K562 (cell line): ENCODE measurements around the gene ACSS2. TPM values are rescaled to one million over a fixed set of nuclear protein-coding genes. Genes with fewer than 3 reads are reported as not detected.

Experiments used
- ATAC-seq: fragments of 200-7000 bp; cut with Tn5 transposase; 3 replicates; pipeline ENCODE4 v1.9.1; 2020; ENCODE audit warnings: moderate library complexity
- BruUV-seq: library from RNA; stranded (reverse); fragments of 400-500 nt; replicated peaks from 2 replicates; lab custom pipeline; 2021; lab: Mats Ljungman, UMichigan
- CTCF ChIA-PET: fragments of 300-600 bp; formaldehyde crosslinking; extraction: SDS; loops from one replicate; lab custom pipeline; 2021; ENCODE audit warnings: low intra/inter-chr PET ratio; lab: Yijun Ruan, JAX
- POLR2A ChIA-PET: fragments of 300-600, 350-650 bp; sonication (Branson Sonifier 250); formaldehyde crosslinking; extraction: SDS; loops from one replicate; lab custom pipeline; 2021; ENCODE audit warnings: antibody characterized with exemption, inconsistent platforms; lab: Yijun Ruan, JAX
- DNase-seq, 4 experiments: peaks; one replicate each; pipeline versions ENCODE4 v3.0.0 to v3.0.0-alpha.2; 2011 to 2018; ENCODE audit warnings: low spot score in 3 of 4, mixed read lengths in 3 of 4; ENCODE audit errors: extremely low read depth in 1 of 4
- FAIRE-seq: peaks from 2 replicates; lab custom pipeline; 2011; peaks lifted over from hg19 to GRCh38; lab: Jason Lieb, UNC
- H2AFZ ChIP-seq: 2 replicates; pipeline ENCODE4 v1.6.0; 2011; ENCODE audit warnings: low read depth, low read length, control low read depth, inconsistent platforms
- H3K27ac ChIP-seq: fragments of 200-600 bp; 3 replicates; pipeline ENCODE4 v1.8.0; 2011; ENCODE audit warnings: low read depth, mild to moderate bottlenecking, control low read depth, inconsistent platforms, low read length, moderate library complexity, mixed read lengths; ENCODE audit errors: extremely low read depth
- H3K27me3 ChIP-seq, 2 experiments: fragments of 300-600 bp in 1 of 2; 2 replicates in 1 of 2; 3 replicates in 1 of 2; pipeline versions ENCODE4 v1.6.0 to v1.8.0; 2011; ENCODE audit warnings: inconsistent platforms in 2 of 2, low read length in 2 of 2, mild to moderate bottlenecking in 1 of 2, mixed read lengths in 1 of 2, moderate library complexity in 1 of 2; ENCODE audit not compliant: control insufficient read depth in 2 of 2, insufficient read depth in 2 of 2
- H3K36me3 ChIP-seq: fragments of 300-600 bp; 3 replicates; pipeline ENCODE4 v1.8.0; 2011; ENCODE audit warnings: mild to moderate bottlenecking, low read length, inconsistent platforms; ENCODE audit not compliant: control insufficient read depth, insufficient read depth
- H3K4me1 ChIP-seq, 2 experiments: fragments of 200-600 bp in 1 of 2; replicated peaks in 1 of 2; 2 replicates in 1 of 2; 3 replicates in 1 of 2; pipeline versions ENCODE4 v1.5.1 to v1.8.0; 2011; ENCODE audit warnings: inconsistent platforms in 2 of 2, low read length in 2 of 2, mild to moderate bottlenecking in 1 of 2, mixed read lengths in 1 of 2, moderate library complexity in 1 of 2; ENCODE audit not compliant: control insufficient read depth in 2 of 2, insufficient read depth in 2 of 2
- H3K4me2 ChIP-seq: 2 replicates; pipeline ENCODE4 v1.6.1; 2011; ENCODE audit warnings: low read length, control low read depth, inconsistent platforms, mixed read lengths; ENCODE audit not compliant: insufficient read depth
- H3K4me3 ChIP-seq: fragments of 200-600 bp; sonication (generic), shearing (Covaris generic); 2 replicates; pipeline ENCODE4 v1.5.1; 2016; ENCODE audit warnings: control low read depth, inconsistent platforms
- H3K79me2 ChIP-seq: fragments of 200-600 bp; 3 replicates; pipeline ENCODE4 v1.8.0; 2011; ENCODE audit warnings: low read length, inconsistent platforms; ENCODE audit not compliant: control insufficient read depth, insufficient read depth
- H3K9ac ChIP-seq, 2 experiments: 2 replicates each; pipeline versions ENCODE4 v1.6.0 to v1.6.1; 2011; ENCODE audit warnings: low read depth in 2 of 2, low read length in 2 of 2, control low read depth in 1 of 2, inconsistent platforms in 1 of 2, mild to moderate bottlenecking in 1 of 2, mixed read lengths in 1 of 2; ENCODE audit not compliant: insufficient read depth in 1 of 2
- H3K9me1 ChIP-seq: one replicate; pipeline ENCODE4 v1.6.0; 2011; ENCODE audit warnings: inconsistent platforms, mild to moderate bottlenecking, low read length, moderate library complexity; ENCODE audit not compliant: control insufficient read depth, insufficient read depth
- H3K9me3 ChIP-seq: replicated peaks from 2 replicates; pipeline ENCODE4 v1.5.1; 2011; ENCODE audit warnings: low read depth, low read length, inconsistent platforms; ENCODE audit not compliant: control insufficient read depth, insufficient read depth
- H4K20me1 ChIP-seq: replicated peaks from 2 replicates; pipeline ENCODE4 v1.6.1; 2011; ENCODE audit warnings: low read length, inconsistent platforms, mixed read lengths; ENCODE audit not compliant: control insufficient read depth, insufficient read depth
- ARID1B ChIP-seq: fragments of 450-650 bp; IDR thresholded peaks from 2 replicates; pipeline ENCODE4 v1.6.1; 2016; ENCODE audit warnings: antibody characterized with exemption, mild to moderate bottlenecking, inconsistent platforms
- BRF1 ChIP-seq: IDR thresholded peaks from 3 replicates; pipeline ENCODE4 v1.6.1; 2011; ENCODE audit warnings: borderline replicate concordance, mild to moderate bottlenecking; ENCODE audit not compliant: insufficient read length; ENCODE audit errors: extremely low read depth
- EGR1 ChIP-seq: fragments of 450-650 bp; conservative IDR thresholded peaks from 2 replicates; pipeline ENCODE4 v1.6.1; 2017; ENCODE audit warnings: mild to moderate bottlenecking
- FOS ChIP-seq: IDR thresholded peaks from 3 replicates; pipeline ENCODE4 v1.6.1; 2011; ENCODE audit not compliant: insufficient read length; ENCODE audit errors: extremely low read depth
- NEUROD1 ChIP-seq: fragments of 150-350 bp; IDR thresholded peaks from 2 replicates; pipeline ENCODE4 v1.6.1; 2014; ENCODE audit warnings: borderline replicate concordance, low read length, low read depth; ENCODE audit not compliant: partially characterized antibody
- NFIC ChIP-seq: fragments of 450-650 bp; IDR thresholded peaks from 2 replicates; pipeline ENCODE4 v1.6.1; 2017; ENCODE audit warnings: mild to moderate bottlenecking, inconsistent platforms
- POLR2AphosphoS2 ChIP-seq: IDR thresholded peaks from 2 replicates; pipeline ENCODE4 v1.6.1; 2012; ENCODE audit warnings: low read length, improper control_type of control experiment
- SMC3 ChIP-seq: conservative IDR thresholded peaks from 2 replicates; pipeline ENCODE4 v1.6.1; 2011; ENCODE audit warnings: low read depth, low read length, improper control_type of control experiment; ENCODE audit not compliant: insufficient read depth
- ZNF324 ChIP-seq: fragments of 250-450 bp; sonication (Bioruptor Pico); IDR thresholded peaks from 2 replicates; pipeline ENCODE4 v1.4.0; 2020; ENCODE audit warnings: mild to moderate bottlenecking
- ZNF551 ChIP-seq: fragments of 250-450 bp; sonication (Bioruptor Pico); IDR thresholded peaks from 2 replicates; pipeline ENCODE4 v1.5.0; 2021; ENCODE audit warnings: mild to moderate bottlenecking, moderate library complexity
- ZNF77 ChIP-seq: fragments of 250-450 bp; sonication (Bioruptor Pico); IDR thresholded peaks from 2 replicates; pipeline ENCODE4 v1.5.0; 2020
- in situ Hi-C: fragments of 300-500 bp; cut with MboI; formaldehyde crosslinking; loops from 4 replicates; pipeline ENCODE4 v1.15.0; 2018; ENCODE audit warnings: inconsistent platforms, mixed read lengths
- intact Hi-C: fragments of 100-400 bp; cut with micrococcal nuclease; formaldehyde crosslinking; loops from 2 replicates; pipeline ENCODE4 v1.14.2; 2022
- polyA plus RNA-seq, 8 experiments: library from polyadenylated mRNA; depleted of rRNA in 4 of 8; stranded (reverse) in 5 of 8; unstranded in 3 of 8; fragments of >200 nt; fragmentation: Nextera tagmentation in 2 of 8; fragmentation: Illumina TruSeq in 1 of 8; extraction: Ambion mirVana in 2 of 8; extraction: Trizol in 1 of 8; gene quantifications; 2 replicates each; pipeline versions ENCODE4 v1.2.1 to v1.2.3, GENCODE V29; 2011 to 2014; ENCODE audit warnings: inconsistent platforms in 1 of 8, missing spikeins in 1 of 8
- total RNA-seq, 7 experiments: library from RNA; depleted of rRNA in 6 of 7; stranded (reverse); fragments of >200 nt in 6 of 7; fragmentation: Illumina TruSeq in 2 of 7; extraction: Trizol in 2 of 7; gene quantifications; 2 replicates each; pipeline versions ENCODE4 v1.2.1 to v1.2.3, GENCODE V29; 2011 to 2021; ENCODE audit warnings: low replicate concordance in 1 of 7
- TF ChIP-seq, protein P1 (sequence below), 3 experiments: IDR thresholded peaks in 2 of 3; conservative IDR thresholded peaks in 1 of 3; 2 replicates each; pipeline ENCODE4 v1.5.1; 2011 to 2012; ENCODE audit warnings: low read length in 3 of 3, mild to moderate bottlenecking in 3 of 3, control low read depth in 2 of 3, improper control_type of control experiment in 1 of 3, inconsistent platforms in 1 of 3, low read depth in 1 of 3, mixed read lengths in 1 of 3, moderate library complexity in 1 of 3; ENCODE audit not compliant: insufficient read depth in 2 of 3
- TF ChIP-seq, protein P2 (sequence below): sonication (generic); formaldehyde crosslinking; IDR thresholded peaks from 2 replicates; pipeline ENCODE4 v1.8.0; 2023; ENCODE audit warnings: missing genetic modification reagents, mild to moderate bottlenecking, borderline replicate concordance

The ACSS2 gene
- total and polyA plus RNA-seq, 9 of the 15 experiments (the other 6 are each of a cell fraction or from before 2014, with no cell fraction given), result 21.9 to 246 (median 66.2) TPM

DNA sequence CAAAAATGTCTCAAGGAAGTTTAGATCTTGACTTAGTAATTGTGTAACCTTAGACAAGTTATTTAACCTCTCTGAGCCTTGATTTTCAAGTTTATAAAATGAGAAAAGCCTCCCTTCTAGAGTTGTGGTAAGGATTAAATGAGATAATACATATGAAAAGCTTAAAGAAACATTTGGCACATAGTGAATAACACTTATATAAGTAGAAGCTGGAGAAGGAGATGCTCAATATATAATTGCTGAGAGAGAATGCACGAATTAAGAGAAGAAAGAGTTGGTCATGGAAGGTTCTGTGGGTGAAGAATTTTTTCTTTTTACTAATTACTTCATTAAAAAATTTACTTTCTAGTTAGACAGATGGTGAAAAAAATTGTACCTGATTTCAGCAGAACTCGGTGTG is 5.3 kb downstream of the ACSS2 start (continued):
- TF ChIP-seq, protein P1, sequence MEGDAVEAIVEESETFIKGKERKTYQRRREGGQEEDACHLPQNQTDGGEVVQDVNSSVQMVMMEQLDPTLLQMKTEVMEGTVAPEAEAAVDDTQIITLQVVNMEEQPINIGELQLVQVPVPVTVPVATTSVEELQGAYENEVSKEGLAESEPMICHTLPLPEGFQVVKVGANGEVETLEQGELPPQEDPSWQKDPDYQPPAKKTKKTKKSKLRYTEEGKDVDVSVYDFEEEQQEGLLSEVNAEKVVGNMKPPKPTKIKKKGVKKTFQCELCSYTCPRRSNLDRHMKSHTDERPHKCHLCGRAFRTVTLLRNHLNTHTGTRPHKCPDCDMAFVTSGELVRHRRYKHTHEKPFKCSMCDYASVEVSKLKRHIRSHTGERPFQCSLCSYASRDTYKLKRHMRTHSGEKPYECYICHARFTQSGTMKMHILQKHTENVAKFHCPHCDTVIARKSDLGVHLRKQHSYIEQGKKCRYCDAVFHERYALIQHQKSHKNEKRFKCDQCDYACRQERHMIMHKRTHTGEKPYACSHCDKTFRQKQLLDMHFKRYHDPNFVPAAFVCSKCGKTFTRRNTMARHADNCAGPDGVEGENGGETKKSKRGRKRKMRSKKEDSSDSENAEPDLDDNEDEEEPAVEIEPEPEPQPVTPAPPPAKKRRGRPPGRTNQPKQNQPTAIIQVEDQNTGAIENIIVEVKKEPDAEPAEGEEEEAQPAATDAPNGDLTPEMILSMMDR (IDR thresholded peaks at IDR 0.05 in 2 of 3, conservative IDR thresholded peaks at IDR 0.05 in 1 of 3; ENCODE audit: insufficient read depth in 2 of 3, low read depth in 1 of 3, low read length in 3 of 3), result no peak
- TF ChIP-seq ZNF77 (CRISPR knock-in tag) (no peak), ZNF551 (CRISPR knock-in tag) (no peak), NFIC (no peak)
- TF ChIP-seq, all 486 proteins: peak for 0

DNA sequence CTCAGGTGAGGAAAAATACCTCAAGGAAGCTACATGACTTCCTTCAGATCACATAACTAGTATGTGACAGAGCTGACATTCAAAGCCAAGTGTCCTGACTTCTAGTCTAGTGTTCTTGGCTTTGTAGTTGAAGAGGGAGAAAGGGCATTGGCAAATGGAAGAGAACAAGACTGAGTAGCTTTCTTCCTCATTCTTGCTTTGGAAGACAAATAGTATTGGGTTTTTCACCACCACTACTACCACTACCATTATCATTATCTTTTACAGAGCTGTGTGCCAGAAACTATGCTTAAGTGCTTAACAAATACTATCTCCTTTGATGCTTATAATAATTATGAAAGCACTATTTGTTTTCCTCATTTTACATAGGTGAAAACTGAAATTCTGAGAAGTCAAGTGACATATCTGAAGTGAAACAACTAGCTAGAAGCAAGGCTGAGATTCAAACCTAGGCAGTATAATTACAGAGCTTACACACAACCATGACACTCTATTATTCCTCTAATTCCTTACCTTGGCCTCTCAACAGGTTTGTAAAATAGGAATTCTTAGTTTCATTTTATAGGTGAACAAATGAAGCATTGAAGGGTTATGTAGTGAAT is 6.8 kb downstream of the ACSS2 start:
- no peak for ATAC-seq
- POLR2A ChIA-PET, result interaction anchor here (0.7 to 1.0 kb wide), 4 partner anchors 16 to 362 kb away, joined by 3 read pairs; no protein-coding TSS in a partner anchor
- TF ChIP-seq NEUROD1 (no peak), ZNF324 (CRISPR knock-in tag) (no peak), BRF1 (no peak), SMC3 (no peak), EGR1 (no peak), POLR2AphosphoS2 (no peak), FOS (no peak), ARID1B (no peak)
- TF ChIP-seq, protein P2, sequence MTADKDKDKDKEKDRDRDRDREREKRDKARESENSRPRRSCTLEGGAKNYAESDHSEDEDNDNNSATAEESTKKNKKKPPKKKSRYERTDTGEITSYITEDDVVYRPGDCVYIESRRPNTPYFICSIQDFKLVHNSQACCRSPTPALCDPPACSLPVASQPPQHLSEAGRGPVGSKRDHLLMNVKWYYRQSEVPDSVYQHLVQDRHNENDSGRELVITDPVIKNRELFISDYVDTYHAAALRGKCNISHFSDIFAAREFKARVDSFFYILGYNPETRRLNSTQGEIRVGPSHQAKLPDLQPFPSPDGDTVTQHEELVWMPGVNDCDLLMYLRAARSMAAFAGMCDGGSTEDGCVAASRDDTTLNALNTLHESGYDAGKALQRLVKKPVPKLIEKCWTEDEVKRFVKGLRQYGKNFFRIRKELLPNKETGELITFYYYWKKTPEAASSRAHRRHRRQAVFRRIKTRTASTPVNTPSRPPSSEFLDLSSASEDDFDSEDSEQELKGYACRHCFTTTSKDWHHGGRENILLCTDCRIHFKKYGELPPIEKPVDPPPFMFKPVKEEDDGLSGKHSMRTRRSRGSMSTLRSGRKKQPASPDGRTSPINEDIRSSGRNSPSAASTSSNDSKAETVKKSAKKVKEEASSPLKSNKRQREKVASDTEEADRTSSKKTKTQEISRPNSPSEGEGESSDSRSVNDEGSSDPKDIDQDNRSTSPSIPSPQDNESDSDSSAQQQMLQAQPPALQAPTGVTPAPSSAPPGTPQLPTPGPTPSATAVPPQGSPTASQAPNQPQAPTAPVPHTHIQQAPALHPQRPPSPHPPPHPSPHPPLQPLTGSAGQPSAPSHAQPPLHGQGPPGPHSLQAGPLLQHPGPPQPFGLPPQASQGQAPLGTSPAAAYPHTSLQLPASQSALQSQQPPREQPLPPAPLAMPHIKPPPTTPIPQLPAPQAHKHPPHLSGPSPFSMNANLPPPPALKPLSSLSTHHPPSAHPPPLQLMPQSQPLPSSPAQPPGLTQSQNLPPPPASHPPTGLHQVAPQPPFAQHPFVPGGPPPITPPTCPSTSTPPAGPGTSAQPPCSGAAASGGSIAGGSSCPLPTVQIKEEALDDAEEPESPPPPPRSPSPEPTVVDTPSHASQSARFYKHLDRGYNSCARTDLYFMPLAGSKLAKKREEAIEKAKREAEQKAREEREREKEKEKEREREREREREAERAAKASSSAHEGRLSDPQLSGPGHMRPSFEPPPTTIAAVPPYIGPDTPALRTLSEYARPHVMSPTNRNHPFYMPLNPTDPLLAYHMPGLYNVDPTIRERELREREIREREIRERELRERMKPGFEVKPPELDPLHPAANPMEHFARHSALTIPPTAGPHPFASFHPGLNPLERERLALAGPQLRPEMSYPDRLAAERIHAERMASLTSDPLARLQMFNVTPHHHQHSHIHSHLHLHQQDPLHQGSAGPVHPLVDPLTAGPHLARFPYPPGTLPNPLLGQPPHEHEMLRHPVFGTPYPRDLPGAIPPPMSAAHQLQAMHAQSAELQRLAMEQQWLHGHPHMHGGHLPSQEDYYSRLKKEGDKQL (CRISPR knock-in tag), result no peak

More for the DNA sequence above, 6.8 kb downstream of the ACSS2 start:
- FAIRE-seq, result no peak
- intact Hi-C loops, result no loop called here
- Histone ChIP-seq H3K4me3 (no peak overlapping the region), H3K9me3 (peaks cover 9% of the 10 kb centered on the region), H3K36me3 (peaks cover 65% of the 10 kb centered on the region), H4K20me1 (no peaks in the 10 kb centered on the region), H3K4me2 (no peak overlapping the region), H3K4me1 (peaks cover 16 to 18% of the 10 kb centered on the region in 2 experiments; a peak in 3 of 5 replicates), H2AFZ (no peak overlapping the region), H3K27ac (no peak overlapping the region), H3K9ac (no peak overlapping the region), H3K9me1 (no peaks in the 10 kb centered on the region), H3K79me2 (peaks cover 26% of the 10 kb centered on the region), H3K27me3 (no peaks in the 10 kb centered on the region)
- CTCF ChIA-PET, result no interaction called here
- DNase-seq, result no peak
- in situ Hi-C loops, result no loop called here
- no TSS peak for BruUV-seq
